ENCODE data around the gene ACTN1. TPM values are rescaled to one million over a fixed set of nuclear protein-coding genes. Genes with fewer than 3 reads are reported as not detected.
A peak's percentile ranks its signal among the peaks of the same experiment; 100 is the strongest.
"Not testable (repeated sequence)": the region's sequence is repeated elsewhere in the genome, so short reads cannot be mapped to it uniquely, and the experiment has no call there.

ACTN1 gene
- total RNA-seq, 1 experiment from 2014 or later = 146 TPM

GRCh38 chr14:68986926-68987652 lies 8.0 kb upstream of the ACTN1 start:
- no peak for DNase-seq (ENCODE audit: low spot score)

- DNase-seq (ENCODE audit: low spot score) = no peak
Measured at GRCh38 chr14:68986225-68986624, 7.1 kb upstream of the ACTN1 start.

- DNase-seq (ENCODE audit: low spot score) = no peak
Measured at GRCh38 chr14:68984686-68985085, 5.6 kb upstream of the ACTN1 start.

GRCh38 chr14:68983191-68983590 lies 4.1 kb upstream of the ACTN1 start:
- DNase-seq (ENCODE audit: low spot score) = no peak

GRCh38 chr14:68982581-68982980 lies 3.5 kb upstream of the ACTN1 start:
- no peak for DNase-seq (ENCODE audit: low spot score)

- DNase-seq (ENCODE audit: low spot score) = no peak
Measured at GRCh38 chr14:68981539-68981976, 2.5 kb upstream of the ACTN1 start.

- DNase-seq (ENCODE audit: low spot score) = no peak
Measured at GRCh38 chr14:68981139-68981538, 2.0 kb upstream of the ACTN1 start.

- no peak for DNase-seq (ENCODE audit: low spot score)
Measured at GRCh38 chr14:68979722-68980451, 785 bp upstream of the ACTN1 start.

GRCh38 chr14:68978172-68978911 lies 760 bp downstream of the ACTN1 start:
- no peak for DNase-seq (ENCODE audit: low spot score)

- peak; percentile 76 for DNase-seq (ENCODE audit: low spot score)
Measured at GRCh38 chr14:68977718-68978171, 1.4 kb downstream of the ACTN1 start.

- DNase-seq (ENCODE audit: low spot score) = no peak
Measured at GRCh38 chr14:68977180-68977717, 1.9 kb downstream of the ACTN1 start.

- DNase-seq (ENCODE audit: low spot score) = no peak
Measured at GRCh38 chr14:68976160-68977067, 2.7 kb downstream of the ACTN1 start.

- no peak for DNase-seq (ENCODE audit: low spot score)
Measured at GRCh38 chr14:68975667-68976066, 3.4 kb downstream of the ACTN1 start.

GRCh38 chr14:68974759-68975347 lies 4.2 kb downstream of the ACTN1 start:
- no peak for DNase-seq (ENCODE audit: low spot score)

GRCh38 chr14:68973639-68974038 lies 5.5 kb downstream of the ACTN1 start:
- DNase-seq (ENCODE audit: low spot score) = no peak

- not testable (repeated sequence) for DNase-seq (ENCODE audit: low spot score)
Measured at GRCh38 chr14:68973219-68973565, 5.9 kb downstream of the ACTN1 start.

- no peak for DNase-seq (ENCODE audit: low spot score)
Measured at GRCh38 chr14:68972507-68973218, 6.4 kb downstream of the ACTN1 start.

- DNase-seq (ENCODE audit: low spot score) = no peak
Measured at GRCh38 chr14:68971411-68972035, 7.6 kb downstream of the ACTN1 start.

GRCh38 chr14:68970736-68971135 lies 8.4 kb downstream of the ACTN1 start:
- no peak for DNase-seq (ENCODE audit: low spot score)
